Panc1 (cell line): ENCODE results near the gene RPH3AL. TPM values are rescaled to one million over a fixed set of nuclear protein-coding genes. Genes with fewer than 3 reads are reported as not detected.

ENCODE experiments used
- ATAC-seq: fragments of 200-7000 bp; cut with Tn5 transposase; 2 replicates; pipeline ENCODE4 v1.9.1; 2020; ENCODE audit warnings: mild to moderate bottlenecking, moderate library complexity
- BruUV-seq: library from RNA; stranded (reverse); fragments of 400-500 nt; replicated peaks from 2 replicates; lab custom pipeline; 2021; lab: Mats Ljungman, UMichigan
- CTCF ChIA-PET: fragments of 300-600 bp; sonication (Branson Sonifier 250); formaldehyde crosslinking; loops from one replicate; lab custom pipeline; 2022; ENCODE audit warnings: antibody characterized with exemption; lab: Charles Lee
- POLR2A ChIA-PET: fragments of 300-600 bp; sonication (Branson Sonifier 250); formaldehyde crosslinking; loops from one replicate; lab custom pipeline; 2022; ENCODE audit warnings: antibody characterized with exemption; lab: Charles Lee
- DNase-seq: peaks from one replicate; pipeline ENCODE4 v3.0.0-alpha.2; 2010; ENCODE audit warnings: low read depth, low spot score
- H3K27ac ChIP-seq: 2 replicates; pipeline ENCODE4 v1.5.1; 2011; ENCODE audit warnings: mild to moderate bottlenecking, low read length, inconsistent platforms
- H3K27me3 ChIP-seq: fragments of 200-500 bp; sonication (Bioruptor generic); 2 replicates; pipeline ENCODE4 v1.6.0; 2014; ENCODE audit warnings: low read length, inconsistent platforms; ENCODE audit not compliant: control insufficient read depth, insufficient read depth
- H3K36me3 ChIP-seq: fragments of 200-500 bp; sonication (Bioruptor generic); 2 replicates; pipeline ENCODE4 v1.5.1; 2014; ENCODE audit warnings: inconsistent platforms, mild to moderate bottlenecking, low read length, moderate library complexity; ENCODE audit not compliant: control insufficient read depth, insufficient read depth
- H3K4me1 ChIP-seq: 2 replicates; pipeline ENCODE4 v1.5.1; 2011; ENCODE audit warnings: inconsistent platforms, mild to moderate bottlenecking, low read length, moderate library complexity; ENCODE audit not compliant: control insufficient read depth, insufficient read depth
- H3K4me3 ChIP-seq, 2 experiments: 2 replicates each; pipeline ENCODE4 v1.5.1; 2011 to 2012; ENCODE audit warnings: low read depth in 2 of 2, low read length in 2 of 2, mild to moderate bottlenecking in 2 of 2, inconsistent platforms in 1 of 2, moderate library complexity in 1 of 2
- H3K9me3 ChIP-seq: fragments of 200-500 bp; sonication (Bioruptor generic); 2 replicates; pipeline ENCODE4 v1.5.1; 2014; ENCODE audit warnings: low read depth, mild to moderate bottlenecking, inconsistent platforms, low read length, moderate library complexity; ENCODE audit not compliant: control insufficient read depth, insufficient read depth
- CTCF ChIP-seq: fragments of 450-650 bp; IDR thresholded peaks from 2 replicates; pipeline ENCODE4 v1.5.1; 2017; ENCODE audit warnings: mild to moderate bottlenecking
- POLR2AphosphoS5 ChIP-seq: IDR thresholded peaks from 2 replicates; pipeline ENCODE4 v1.6.1; 2012; ENCODE audit warnings: mild to moderate bottlenecking, low read depth, low read length, moderate library complexity
- REST ChIP-seq, 2 experiments: IDR thresholded peaks; 2 replicates each; pipeline ENCODE4 v1.6.1; 2011 to 2012; ENCODE audit warnings: low read depth in 2 of 2, control low read depth in 1 of 2, low read length in 1 of 2, mild to moderate bottlenecking in 1 of 2, moderate library complexity in 1 of 2; ENCODE audit not compliant: insufficient read depth in 1 of 2
- SIN3A ChIP-seq: IDR thresholded peaks from 2 replicates; pipeline ENCODE4 v1.6.1; 2012; ENCODE audit warnings: low read depth, mild to moderate bottlenecking, low read length, moderate library complexity, borderline replicate concordance; ENCODE audit not compliant: insufficient read depth
- TCF7L2 ChIP-seq: IDR thresholded peaks from 2 replicates; pipeline ENCODE4 v1.6.1; 2011; ENCODE audit warnings: mild to moderate bottlenecking, low read depth, low read length, inconsistent platforms
- in situ Hi-C: cut with HindIII; loops from 2 replicates; pipeline ENCODE4 v1.10.0; 2016; ENCODE audit warnings: low sequenced_read_pairs, low pct_unique_long_range_greater_than_20kb
- intact Hi-C: fragments of 100-400 bp; cut with micrococcal nuclease; formaldehyde crosslinking; loops from one replicate; pipeline ENCODE4 v1.10.0; 2022; ENCODE audit not compliant: unreplicated experiment
- total RNA-seq: library from RNA; stranded (reverse); gene quantifications from one replicate; pipeline ENCODE4 v1.2.1, GENCODE V29; 2021; ENCODE audit not compliant: unreplicated experiment

The RPH3AL gene
- total RNA-seq, 1 experiment from 2014 or later: 2.2 TPM

GRCh38 chr17:238071-238963 lies 114.3 kb downstream of the RPH3AL start:
- CTCF ChIA-PET: no interaction called here
- Histone ChIP-seq H3K27me3 (no peaks in the 10 kb centered on the region), H3K27ac (no peak overlapping the region), H3K4me3 (no peak overlapping the region), H3K4me1 (no peaks in the 10 kb centered on the region), H3K36me3 (no peaks in the 10 kb centered on the region), H3K9me3 (no peaks in the 10 kb centered on the region)
- TF ChIP-seq CTCF: no peak
- TF ChIP-seq SIN3A: no peak
- TF ChIP-seq POLR2AphosphoS5: no peak
- TF ChIP-seq TCF7L2: no peak
- TF ChIP-seq REST (IDR thresholded peaks at IDR 0.05; ENCODE audit: insufficient read depth in 1 of 2, low read depth in 2 of 2, low read length in 1 of 2): no peak
- no peak for DNase-seq
- in situ Hi-C loops (no loop called here), intact Hi-C loops (no loop called here)
- BruUV-seq: no TSS peak
- no peak for ATAC-seq
- POLR2A ChIA-PET: no interaction called here

GRCh38 chr17:237406-237955 lies 115.1 kb downstream of the RPH3AL start:
- no peak overlapping the region for H3K4me3 ChIP-seq
- no peaks in the 10 kb centered on the region for H3K27me3 ChIP-seq
- H3K4me1 ChIP-seq: no peaks in the 10 kb centered on the region
- intact Hi-C loops: no loop called here
- DNase-seq (no peak), ATAC-seq (no peak)
- H3K36me3 ChIP-seq: no peaks in the 10 kb centered on the region
- no peak overlapping the region for H3K27ac ChIP-seq
- POLR2A ChIA-PET: no interaction called here
- CTCF ChIA-PET: no interaction called here
- TF ChIP-seq CTCF (no peak), TCF7L2 (no peak), POLR2AphosphoS5 (no peak), SIN3A (no peak), REST (IDR thresholded peaks at IDR 0.05; ENCODE audit: insufficient read depth in 1 of 2, low read depth in 2 of 2, low read length in 1 of 2) (no peak)
- H3K9me3 ChIP-seq: no peaks in the 10 kb centered on the region
- BruUV-seq: no TSS peak
- in situ Hi-C loops: no loop called here
